ENCODE measurements around the gene NDUFB11.

The NDUFB11 gene

GRCh38 chrX:47174846-47175587, 30.5 kb upstream of the NDUFB11 start:
- DNase-seq (ENCODE audit: low read depth in 1 of 2, low spot score in 1 of 2), result no peak

GRCh38 chrX:47174376-47174775, 29.9 kb upstream of the NDUFB11 start:
- DNase-seq (ENCODE audit: low read depth in 1 of 2, low spot score in 1 of 2), result no peak

GRCh38 chrX:47172971-47173792, 28.7 kb upstream of the NDUFB11 start:
- no peak for DNase-seq (ENCODE audit: low read depth in 1 of 2, low spot score in 1 of 2)

- no peak for DNase-seq (ENCODE audit: low read depth in 1 of 2, low spot score in 1 of 2)
Measured at GRCh38 chrX:47172549-47172948, 28.0 kb upstream of the NDUFB11 start.

- no peak for DNase-seq (ENCODE audit: low read depth in 1 of 2, low spot score in 1 of 2)
Measured at GRCh38 chrX:47171996-47172395, 27.5 kb upstream of the NDUFB11 start.

GRCh38 chrX:47170861-47171692, 26.6 kb upstream of the NDUFB11 start:
- DNase-seq (ENCODE audit: low read depth in 1 of 2, low spot score in 1 of 2), result no peak

GRCh38 chrX:47169726-47170515, 25.4 kb upstream of the NDUFB11 start:
- DNase-seq (ENCODE audit: low read depth in 1 of 2, low spot score in 1 of 2), result no peak

GRCh38 chrX:47169273-47169672, 24.8 kb upstream of the NDUFB11 start:
- DNase-seq (ENCODE audit: low read depth in 1 of 2, low spot score in 1 of 2), result no peak

GRCh38 chrX:47168495-47169073, 24.1 kb upstream of the NDUFB11 start:
- no peak for DNase-seq (ENCODE audit: low read depth in 1 of 2, low spot score in 1 of 2)

GRCh38 chrX:47166126-47166525, 21.6 kb upstream of the NDUFB11 start:
- no peak for DNase-seq (ENCODE audit: low read depth in 1 of 2, low spot score in 1 of 2)

GRCh38 chrX:47164420-47164819, 19.9 kb upstream of the NDUFB11 start:
- DNase-seq (ENCODE audit: low read depth in 1 of 2, low spot score in 1 of 2), result no peak

GRCh38 chrX:47162927-47163583, 18.6 kb upstream of the NDUFB11 start:
- no peak for DNase-seq (ENCODE audit: low read depth in 1 of 2, low spot score in 1 of 2)

- no peak for DNase-seq (ENCODE audit: low read depth in 1 of 2, low spot score in 1 of 2)
Measured at GRCh38 chrX:47160781-47161180, 16.3 kb upstream of the NDUFB11 start.

- no peak for DNase-seq (ENCODE audit: low read depth in 1 of 2, low spot score in 1 of 2)
Measured at GRCh38 chrX:47158781-47159180, 14.3 kb upstream of the NDUFB11 start.

GRCh38 chrX:47158131-47158530, 13.6 kb upstream of the NDUFB11 start:
- no peak for DNase-seq (ENCODE audit: low read depth in 1 of 2, low spot score in 1 of 2)

- no peak for DNase-seq (ENCODE audit: low read depth in 1 of 2, low spot score in 1 of 2)
Measured at GRCh38 chrX:47156611-47157520, 12.4 kb upstream of the NDUFB11 start.

- no peak for DNase-seq (ENCODE audit: low read depth in 1 of 2, low spot score in 1 of 2)
Measured at GRCh38 chrX:47151435-47151834, 6.9 kb upstream of the NDUFB11 start.

GRCh38 chrX:47148946-47149345, 4.4 kb upstream of the NDUFB11 start:
- DNase-seq (ENCODE audit: low read depth in 1 of 2, low spot score in 1 of 2), result no peak

Measured in activated CD4-positive, alpha-beta T cell treated with anti-CD3 and anti-CD28 coated beads, Interleukin-2, amount 50 U/mL, for 24 hours (primary cell).